HL-60/S4 treated with retinoic acid at 250 ng/mL for 4 days and 3 days (cell line): ENCODE results near the gene ARHGAP22.

Source experiments
- in situ Hi-C: fragments of 300-500 bp; cut with MboI; formaldehyde crosslinking; loops from 2 replicates; pipeline ENCODE4 v1.7.0; 2022; ENCODE audit warnings: low sequenced_read_pairs

ARHGAP22 gene

DNA sequence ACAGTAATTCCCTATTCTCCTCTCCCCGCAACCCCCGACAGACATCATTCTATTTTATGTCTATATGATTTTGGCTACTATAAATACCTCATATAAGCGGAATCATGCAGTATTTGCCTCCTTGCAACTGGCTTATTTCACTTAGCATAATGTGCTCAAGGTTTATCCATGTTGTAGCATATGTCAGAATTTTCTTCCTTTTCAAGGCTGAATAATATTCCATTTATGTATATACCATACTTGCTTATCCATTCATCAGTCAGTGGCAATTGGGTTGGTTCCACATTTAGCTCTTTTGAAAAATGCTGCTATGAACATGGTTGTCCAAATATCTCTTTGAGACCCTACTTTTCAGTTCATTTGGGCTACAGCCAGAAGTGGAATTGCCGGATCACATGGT lies 191.9 kb downstream of the ARHGAP22 start:
- in situ Hi-C loops, result no loop called here

DNA sequence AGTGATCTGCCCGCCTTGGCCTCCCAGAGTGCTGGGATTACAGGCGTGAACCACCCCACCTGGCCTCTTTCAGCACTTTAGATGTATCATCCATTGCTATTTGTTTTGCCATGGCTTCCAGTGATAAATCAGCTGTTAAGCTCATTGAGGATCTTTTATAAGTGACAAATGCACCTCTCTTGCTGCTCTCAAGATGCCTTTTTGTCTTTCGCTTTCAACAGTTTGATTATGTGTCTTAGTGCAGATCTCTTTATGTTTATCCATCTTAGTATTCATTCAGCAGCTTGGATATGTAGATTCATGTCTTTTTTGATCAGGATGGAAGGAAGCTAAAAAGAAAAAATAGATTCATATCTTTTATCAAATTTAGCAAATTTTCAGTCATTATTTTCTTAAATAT lies 192.8 kb downstream of the ARHGAP22 start:
- in situ Hi-C loops, result no loop called here

DNA sequence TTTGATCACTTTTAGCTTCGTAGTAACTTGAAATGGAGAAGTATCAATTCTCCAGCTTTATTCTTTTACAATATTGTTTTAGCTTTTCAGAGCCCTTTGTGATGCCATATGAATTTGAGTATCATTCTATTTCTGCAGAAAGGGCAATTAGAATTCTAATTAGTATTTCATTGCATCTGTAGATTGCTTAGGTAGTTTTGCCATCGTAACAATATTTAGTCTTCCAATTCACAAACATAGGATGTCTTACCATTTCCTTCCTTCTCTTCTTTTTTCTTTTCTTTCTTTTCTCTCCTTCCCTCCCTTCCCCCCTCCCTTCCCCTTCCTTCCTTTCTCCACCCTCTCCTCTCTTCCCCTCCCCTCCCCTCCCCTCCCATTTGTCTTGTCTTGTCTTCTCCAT lies 193.4 kb downstream of the ARHGAP22 start:
- in situ Hi-C loops, result no loop called here

DNA sequence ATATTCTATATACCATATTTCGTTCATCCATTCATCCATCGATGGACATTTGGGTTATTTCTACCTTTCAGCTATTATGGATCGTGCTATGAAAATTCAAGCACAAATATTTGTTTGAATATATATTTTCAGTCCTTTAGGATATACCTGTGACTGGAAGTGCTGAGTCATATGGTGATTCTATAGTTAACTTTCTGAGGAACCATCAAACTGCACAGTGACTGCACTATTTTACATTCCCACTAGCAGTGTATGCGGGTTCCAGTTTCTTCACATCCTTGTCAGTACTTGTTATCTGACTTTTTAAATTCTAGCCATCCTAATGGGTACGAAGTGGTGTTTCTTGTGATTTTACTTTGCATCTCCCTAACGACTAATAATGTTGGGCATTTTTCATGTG lies 194.4 kb downstream of the ARHGAP22 start:
- in situ Hi-C loops, result no loop called here

DNA sequence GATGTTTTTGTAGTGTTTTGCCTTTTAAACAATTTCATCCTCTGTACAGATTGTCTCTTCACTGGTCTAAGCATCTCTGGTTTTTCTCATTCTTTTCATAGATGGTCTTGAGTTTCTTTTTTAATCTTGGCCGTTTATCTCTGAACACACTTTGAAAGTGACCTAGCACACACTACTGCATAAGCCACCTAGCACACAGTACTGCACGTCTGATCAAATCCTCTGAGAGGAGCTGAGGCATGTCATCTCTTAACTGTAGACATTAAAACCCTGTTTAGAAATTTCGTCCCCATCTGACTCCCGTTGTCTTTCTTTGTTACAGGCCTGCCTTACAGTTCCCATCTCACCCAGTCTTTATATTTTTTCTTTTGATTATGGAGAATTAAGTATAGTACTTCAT lies 198.2 kb downstream of the ARHGAP22 start:
- in situ Hi-C loops, result no loop called here

DNA sequence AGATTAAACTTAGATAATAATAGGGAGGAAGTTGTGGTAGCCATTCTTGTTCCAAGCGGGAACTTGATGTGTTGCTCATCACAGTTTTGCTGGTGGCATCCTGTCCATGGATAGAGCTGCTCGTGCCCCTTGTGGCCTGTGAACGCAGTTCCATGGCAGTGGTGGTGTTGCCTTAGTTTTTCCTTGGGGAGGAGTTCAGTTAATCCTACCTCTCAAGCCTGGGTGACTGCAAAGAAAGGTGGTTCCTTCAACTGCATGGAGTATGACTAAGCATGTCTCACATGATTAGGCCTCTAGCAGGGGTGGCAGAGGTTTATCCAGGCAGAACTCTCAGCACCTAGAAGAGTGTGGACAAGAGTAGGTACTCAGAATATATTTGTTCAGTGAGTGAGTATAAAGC lies 198.7 kb downstream of the ARHGAP22 start:
- in situ Hi-C loops, result no loop called here

DNA sequence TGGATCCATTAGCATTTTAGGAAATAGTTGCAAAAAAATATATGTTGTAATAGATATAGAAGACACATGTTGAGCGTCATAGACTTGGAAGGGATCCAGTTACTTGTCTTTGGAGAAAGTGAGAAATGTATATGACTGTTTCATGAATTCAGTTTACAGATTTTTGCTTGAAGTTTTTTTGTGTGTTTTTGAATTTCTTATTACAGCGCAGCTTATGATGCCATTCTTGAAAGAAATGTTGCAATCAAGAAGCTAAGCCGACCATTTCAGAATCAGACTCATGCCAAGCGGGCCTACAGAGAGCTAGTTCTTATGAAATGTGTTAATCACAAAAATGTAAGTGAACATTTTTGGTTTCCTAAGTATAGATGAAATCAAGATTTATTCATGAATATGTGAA lies 200.2 kb downstream of the ARHGAP22 start:
- in situ Hi-C loops, result no loop called here

DNA sequence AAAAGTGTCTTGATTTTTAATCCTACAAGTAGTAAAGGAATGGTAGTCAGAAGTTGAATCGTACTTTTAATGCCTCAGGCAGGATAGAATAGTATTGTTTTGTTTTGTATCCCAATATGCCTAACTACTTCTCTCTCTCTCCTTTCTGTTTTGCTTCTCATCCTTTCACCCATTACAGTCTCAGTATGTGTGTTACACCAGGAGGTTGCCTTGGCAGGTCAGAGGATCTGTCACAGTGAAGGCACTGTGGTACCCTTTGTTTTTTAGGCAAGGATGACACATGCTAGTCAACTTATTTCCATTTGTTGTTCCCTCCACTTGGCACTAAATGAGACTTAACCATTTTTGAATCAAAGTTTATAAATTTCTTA lies 204.0 kb downstream of the ARHGAP22 start:
- in situ Hi-C loops, result no loop called here

DNA sequence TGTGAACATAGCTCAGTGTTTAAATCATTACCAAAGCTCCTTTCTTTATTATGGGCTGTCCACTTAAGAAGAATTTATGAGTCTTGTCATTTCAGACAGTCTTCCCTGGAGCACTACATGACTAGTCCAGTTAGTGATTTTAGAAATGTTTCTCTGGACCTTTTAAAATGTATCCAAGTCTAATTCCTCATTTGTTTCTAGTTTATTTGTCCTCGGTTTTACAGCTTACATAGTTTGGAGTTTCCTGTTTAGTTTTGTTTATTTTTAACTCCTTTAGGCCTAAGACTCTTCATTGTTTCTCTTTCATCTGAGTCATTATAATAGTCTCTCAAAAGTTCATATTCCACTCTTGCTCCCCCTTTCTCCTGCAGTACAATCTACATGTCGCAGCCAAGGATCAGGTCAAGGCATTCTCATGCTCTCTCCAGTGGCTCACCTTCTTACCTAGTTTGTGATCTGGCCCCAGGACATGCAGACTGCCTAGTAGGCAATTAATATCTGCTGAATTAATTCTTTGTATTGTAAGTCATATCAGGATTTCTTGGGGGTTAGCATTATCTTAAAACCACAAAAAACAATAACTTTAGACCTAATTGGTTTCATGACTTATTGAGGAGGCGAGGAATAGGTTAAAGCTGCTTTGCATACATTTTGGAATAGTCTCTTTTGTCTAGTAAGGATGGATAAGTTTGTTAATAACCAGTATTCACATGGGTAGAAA lies 204.6 kb downstream of the ARHGAP22 start:
- in situ Hi-C loops, result no loop called here

DNA sequence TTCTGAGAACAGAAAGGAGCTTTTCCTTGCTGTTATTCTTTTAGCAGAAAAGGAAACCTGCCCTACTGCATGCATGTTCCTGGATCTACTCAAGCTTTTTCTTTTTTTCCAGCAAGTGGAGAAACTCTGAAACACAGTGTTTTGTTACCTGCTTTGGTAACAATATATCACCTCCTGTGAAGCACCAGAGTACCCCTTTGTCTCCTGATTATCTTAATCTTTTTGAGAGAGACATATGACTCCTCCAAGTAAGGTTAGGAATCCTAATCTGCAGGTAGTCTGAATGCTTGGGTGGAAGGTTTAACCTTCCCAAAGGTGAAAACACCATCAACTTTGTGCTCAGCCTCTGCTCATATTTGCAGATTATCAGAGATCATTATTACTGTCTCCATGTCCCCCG lies 205.3 kb downstream of the ARHGAP22 start:
- in situ Hi-C loops, result no loop called here

DNA sequence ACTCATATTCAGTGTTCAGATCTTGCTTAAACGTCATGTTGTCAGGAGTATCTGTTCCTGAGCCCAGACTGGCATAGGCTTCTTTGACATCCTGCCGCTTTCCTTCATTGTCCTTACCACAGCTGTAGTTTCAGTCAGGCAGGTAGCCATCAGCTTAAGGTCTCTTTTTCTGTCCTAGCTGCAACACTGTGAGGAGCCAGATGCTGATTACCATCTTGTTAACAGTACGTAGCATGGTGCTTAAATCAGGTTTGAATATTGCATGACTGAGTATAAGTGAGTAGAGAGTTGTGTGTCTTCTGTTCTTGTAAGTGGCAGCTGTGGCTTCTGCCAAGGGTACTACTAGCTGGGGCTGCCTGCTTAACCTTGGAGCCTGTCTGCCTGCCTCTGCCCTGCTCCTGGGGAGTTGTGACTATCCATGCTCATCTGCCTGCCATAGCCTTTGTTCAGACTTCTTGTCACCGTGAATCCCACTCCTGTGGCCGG lies 205.8 kb downstream of the ARHGAP22 start:
- in situ Hi-C loops, result no loop called here

DNA sequence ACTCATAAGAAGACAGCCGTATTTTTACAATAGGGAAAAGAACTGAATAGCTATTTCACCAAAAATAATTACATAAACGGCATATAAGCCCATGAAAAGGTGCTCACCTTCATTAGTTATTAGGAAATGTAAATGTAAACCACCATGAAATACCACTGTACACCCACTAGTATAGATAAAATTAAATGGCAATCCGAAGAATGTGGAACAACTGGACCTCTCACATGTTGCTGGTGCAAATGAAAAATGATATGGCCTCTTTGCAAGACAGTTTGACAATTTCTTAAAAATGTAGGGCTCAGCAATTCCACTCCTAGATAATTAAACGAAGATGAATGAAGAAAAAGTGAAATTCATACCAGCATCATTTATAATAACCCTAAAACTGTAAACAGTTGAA lies 206.6 kb downstream of the ARHGAP22 start:
- in situ Hi-C loops, result no loop called here
